Liver (tissue), 9 donors: Measurements from ENCODE around the gene ANO7. TPM values are rescaled to one million over a fixed set of nuclear protein-coding genes. Genes with fewer than 3 reads are reported as not detected.

Experiments
- DNase-seq: peaks from one replicate; pipeline ENCODE4 v3.0.0-alpha.2; 2017; ENCODE audit warnings: low spot score
- H3K27ac ChIP-seq, 2 donors: one replicate each; pipeline ENCODE4 v1.7.0; 2013; ENCODE audit warnings: inconsistent platforms in 2 of 2, low read length in 2 of 2, control low read depth in 1 of 2, low read depth in 1 of 2, mild to moderate bottlenecking in 1 of 2
- H3K27me3 ChIP-seq, 4 donors: one replicate each; pipeline versions ENCODE4 v1.6.1 to v1.7.0; 2013; ENCODE audit warnings: low read length in 3 of 4, inconsistent platforms in 1 of 4, mild to moderate bottlenecking in 1 of 4, moderate library complexity in 1 of 4; ENCODE audit not compliant: control insufficient read depth in 4 of 4, insufficient read depth in 4 of 4
- H3K36me3 ChIP-seq, 4 donors: one replicate each; pipeline versions ENCODE4 v1.6.1 to v1.7.0; 2013; ENCODE audit warnings: low read length in 3 of 4, mild to moderate bottlenecking in 3 of 4, low read depth in 1 of 4, moderate library complexity in 1 of 4; ENCODE audit not compliant: control insufficient read depth in 4 of 4, insufficient read depth in 3 of 4
- H3K4me1 ChIP-seq, 4 donors: one replicate each; pipeline versions ENCODE4 v1.6.1 to v1.7.0; 2013; ENCODE audit warnings: low read length in 3 of 4, mild to moderate bottlenecking in 3 of 4, moderate library complexity in 1 of 4; ENCODE audit not compliant: control insufficient read depth in 4 of 4, insufficient read depth in 4 of 4
- H3K4me3 ChIP-seq, 3 donors: one replicate each; pipeline versions ENCODE4 v1.6.1 to v1.7.0; 2013; ENCODE audit warnings: low read length in 3 of 3, control low read depth in 1 of 3, low read depth in 1 of 3, mild to moderate bottlenecking in 1 of 3
- H3K9ac ChIP-seq, 2 donors: one replicate each; pipeline ENCODE4 v1.7.0; 2013; ENCODE audit warnings: low read length in 2 of 2, mild to moderate bottlenecking in 2 of 2, moderate library complexity in 2 of 2, control low read depth in 1 of 2, low read depth in 1 of 2
- H3K9me3 ChIP-seq, 4 donors: one replicate each; pipeline versions ENCODE4 v1.6.1 to v1.7.0; 2013; ENCODE audit warnings: low read length in 3 of 4; ENCODE audit not compliant: control insufficient read depth in 4 of 4
- EGR1 ChIP-seq, 2 donors: IDR thresholded peaks; 2 replicates each; pipeline ENCODE4 v1.6.1; 2016 to 2018; ENCODE audit warnings: antibody characterized with exemption in 2 of 2, low read depth in 2 of 2
- FOXA1 ChIP-seq: IDR thresholded peaks from 2 replicates; pipeline ENCODE4 v1.6.1; 2016; ENCODE audit warnings: antibody characterized with exemption
- FOXA2 ChIP-seq: IDR thresholded peaks from 2 replicates; pipeline ENCODE4 v1.6.1; 2016; ENCODE audit warnings: antibody characterized with exemption
- GABPA ChIP-seq, 2 donors: IDR thresholded peaks in 1 of 2; conservative IDR thresholded peaks in 1 of 2; 2 replicates each; pipeline ENCODE4 v1.6.1; 2016; ENCODE audit warnings: antibody characterized with exemption in 2 of 2, mild to moderate bottlenecking in 1 of 2, moderate library complexity in 1 of 2
- HNF4A ChIP-seq, 2 donors: conservative IDR thresholded peaks; 2 replicates each; pipeline ENCODE4 v1.6.1; 2016; ENCODE audit warnings: antibody characterized with exemption in 2 of 2, mild to moderate bottlenecking in 2 of 2
- HNF4G ChIP-seq: IDR thresholded peaks from 2 replicates; pipeline ENCODE4 v1.6.1; 2016; ENCODE audit warnings: antibody characterized with exemption
- JUND ChIP-seq, 2 donors: IDR thresholded peaks; 2 replicates each; pipeline ENCODE4 v1.6.1; 2016; ENCODE audit warnings: antibody characterized with exemption in 2 of 2
- NR2F2 ChIP-seq: IDR thresholded peaks from 2 replicates; pipeline ENCODE4 v1.6.1; 2016; ENCODE audit warnings: antibody characterized with exemption
- RAD21 ChIP-seq, 2 donors: IDR thresholded peaks; 2 replicates each; pipeline ENCODE4 v1.6.1; 2016; ENCODE audit warnings: antibody characterized with exemption in 2 of 2, mild to moderate bottlenecking in 2 of 2
- RXRA ChIP-seq, 2 donors: IDR thresholded peaks; 2 replicates each; pipeline ENCODE4 v1.6.1; 2017 to 2018; ENCODE audit warnings: antibody characterized with exemption in 2 of 2, mild to moderate bottlenecking in 1 of 2
- SP1 ChIP-seq: IDR thresholded peaks from 2 replicates; pipeline ENCODE4 v1.6.1; 2018; ENCODE audit warnings: antibody characterized with exemption, mild to moderate bottlenecking
- TAF1 ChIP-seq: conservative IDR thresholded peaks from 2 replicates; pipeline ENCODE4 v1.6.1; 2016; ENCODE audit warnings: antibody characterized with exemption, mild to moderate bottlenecking
- YY1 ChIP-seq: IDR thresholded peaks from 2 replicates; pipeline ENCODE4 v1.6.1; 2016; ENCODE audit warnings: antibody characterized with exemption, mild to moderate bottlenecking
- WGBS: extraction: QIAGEN DNeasy Blood & Tissue Kit; methylation state at CpG from one replicate; pipeline ENCODE4 v1.1.7; 2013; 5-methylcytosine and 5-hydroxymethylcytosine counted together
- polyA plus RNA-seq, 2 donors: library from polyadenylated mRNA; stranded (reverse) in 1 of 2; unstranded in 1 of 2; fragments of 200-250 nt in 1 of 2; fragments of >200 nt in 1 of 2; fragmentation: Nextera tagmentation in 1 of 2; extraction: Ambion mirVana in 1 of 2; gene quantifications; one replicate each; pipeline versions ENCODE4 v1.2.1 to v1.2.3, GENCODE V29; 2013 to 2015
- total RNA-seq, 2 donors: library from RNA; depleted of rRNA; stranded (reverse); fragments of >200 nt; gene quantifications; one replicate each; pipeline ENCODE4 v1.2.3, GENCODE V29; 2014
- TF ChIP-seq, protein P1 (sequence below): IDR thresholded peaks from 2 replicates; pipeline ENCODE4 v1.6.1; 2016; ENCODE audit warnings: antibody characterized with exemption, mild to moderate bottlenecking
- TF ChIP-seq, protein P2 (sequence below): IDR thresholded peaks from 2 replicates; pipeline ENCODE4 v1.6.1; 2016; ENCODE audit warnings: antibody characterized with exemption
- TF ChIP-seq, protein P3 (sequence below): IDR thresholded peaks from 2 replicates; pipeline ENCODE4 v1.6.1; 2016; ENCODE audit warnings: antibody characterized with exemption
- TF ChIP-seq, protein P4 (sequence below): fragments of 150-350 bp; IDR thresholded peaks from 2 replicates; pipeline ENCODE4 v1.5.1; 2017; ENCODE audit warnings: improper control_type of control experiment, low read depth, low read length; ENCODE audit not compliant: missing input control
- donor health status: healthy.
- donor health status: healthy.
- donor health status: healthy.
- donor health status: healthy.
- donor health status: healthy.

The ANO7 gene
- total and polyA plus RNA-seq, 4 donors: 0.25 to 0.70 (median 0.45) TPM

DNA sequence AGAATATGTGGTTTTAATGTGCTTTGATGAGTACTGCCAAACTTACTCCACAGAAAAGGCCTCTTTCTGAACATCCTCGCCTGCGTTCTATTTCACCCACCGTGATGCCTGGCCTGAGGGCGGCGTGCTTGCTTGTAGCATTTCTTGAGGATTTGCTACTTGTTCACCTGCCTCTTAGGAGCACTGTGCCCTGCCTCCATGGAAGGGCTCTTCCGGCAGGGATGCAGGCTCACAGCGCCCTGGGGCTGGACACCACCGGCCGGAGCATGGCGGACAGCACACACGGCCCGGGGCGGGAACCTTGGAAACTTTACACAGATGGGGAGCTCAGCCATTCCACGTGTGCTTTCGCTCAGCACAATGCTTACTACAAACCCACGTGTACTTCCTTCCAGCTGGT, 37.1 kb downstream of the ANO7 start:
- Histone ChIP-seq H3K36me3 (peaks cover 22 to 46% (median 32%) of the 10 kb centered on the region in 4 donors), H3K4me3 (no peak overlapping the region), H3K4me1 (peaks cover 0 to 11% (median 5%) of the 10 kb centered on the region in 4 donors), H3K27me3 (no peaks in the 10 kb centered on the region), H3K27ac (no peak overlapping the region), H3K9ac (no peak overlapping the region), H3K9me3 (no peaks in the 10 kb centered on the region)
- no peak for TF ChIP-seq FOXA2
- TF ChIP-seq RXRA (IDR thresholded peaks at IDR 0.05): no peak
- TF ChIP-seq TAF1: no peak
- TF ChIP-seq FOXA1: no peak
- TF ChIP-seq HNF4G: no peak
- TF ChIP-seq JUND (IDR thresholded peaks at IDR 0.05): no peak
- TF ChIP-seq NR2F2: no peak
- no peak for TF ChIP-seq SP1
- no peak for TF ChIP-seq HNF4A (conservative IDR thresholded peaks at IDR 0.05)
- TF ChIP-seq, protein P1, sequence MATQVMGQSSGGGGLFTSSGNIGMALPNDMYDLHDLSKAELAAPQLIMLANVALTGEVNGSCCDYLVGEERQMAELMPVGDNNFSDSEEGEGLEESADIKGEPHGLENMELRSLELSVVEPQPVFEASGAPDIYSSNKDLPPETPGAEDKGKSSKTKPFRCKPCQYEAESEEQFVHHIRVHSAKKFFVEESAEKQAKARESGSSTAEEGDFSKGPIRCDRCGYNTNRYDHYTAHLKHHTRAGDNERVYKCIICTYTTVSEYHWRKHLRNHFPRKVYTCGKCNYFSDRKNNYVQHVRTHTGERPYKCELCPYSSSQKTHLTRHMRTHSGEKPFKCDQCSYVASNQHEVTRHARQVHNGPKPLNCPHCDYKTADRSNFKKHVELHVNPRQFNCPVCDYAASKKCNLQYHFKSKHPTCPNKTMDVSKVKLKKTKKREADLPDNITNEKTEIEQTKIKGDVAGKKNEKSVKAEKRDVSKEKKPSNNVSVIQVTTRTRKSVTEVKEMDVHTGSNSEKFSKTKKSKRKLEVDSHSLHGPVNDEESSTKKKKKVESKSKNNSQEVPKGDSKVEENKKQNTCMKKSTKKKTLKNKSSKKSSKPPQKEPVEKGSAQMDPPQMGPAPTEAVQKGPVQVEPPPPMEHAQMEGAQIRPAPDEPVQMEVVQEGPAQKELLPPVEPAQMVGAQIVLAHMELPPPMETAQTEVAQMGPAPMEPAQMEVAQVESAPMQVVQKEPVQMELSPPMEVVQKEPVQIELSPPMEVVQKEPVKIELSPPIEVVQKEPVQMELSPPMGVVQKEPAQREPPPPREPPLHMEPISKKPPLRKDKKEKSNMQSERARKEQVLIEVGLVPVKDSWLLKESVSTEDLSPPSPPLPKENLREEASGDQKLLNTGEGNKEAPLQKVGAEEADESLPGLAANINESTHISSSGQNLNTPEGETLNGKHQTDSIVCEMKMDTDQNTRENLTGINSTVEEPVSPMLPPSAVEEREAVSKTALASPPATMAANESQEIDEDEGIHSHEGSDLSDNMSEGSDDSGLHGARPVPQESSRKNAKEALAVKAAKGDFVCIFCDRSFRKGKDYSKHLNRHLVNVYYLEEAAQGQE: no peak
- TF ChIP-seq YY1: no peak
- WGBS: 92% methylated on average over 16 of the region's 16 CpGs
- DNase-seq: no peak

DNA sequence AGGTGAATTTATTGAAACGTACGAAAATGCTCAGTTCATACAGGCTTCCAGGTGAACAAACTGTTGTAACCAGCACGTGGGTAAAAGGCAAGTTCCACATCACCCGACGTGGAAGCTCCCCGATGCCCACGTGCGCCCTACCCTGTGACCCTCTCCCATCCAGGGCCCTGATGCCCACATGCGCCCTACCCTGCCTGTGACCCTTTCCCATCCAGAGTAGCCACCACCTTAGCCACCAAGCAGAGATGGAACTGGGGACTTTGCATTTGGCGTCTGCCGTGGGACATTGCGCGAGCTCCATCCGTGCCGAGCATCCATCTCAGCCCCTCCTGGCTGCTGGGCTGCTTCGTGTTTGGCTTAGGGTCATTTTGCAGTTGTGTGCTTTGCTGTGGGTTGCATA, 37.5 kb downstream of the ANO7 start:
- no peak for DNase-seq
- no peak overlapping the region for H3K4me3 ChIP-seq
- WGBS: 94% methylated on average over 16 of the region's 16 CpGs

More for the DNA sequence above, 37.5 kb downstream of the ANO7 start:
- peaks cover 26 to 50% (median 37%) of the 10 kb centered on the region in 4 donors for H3K36me3 ChIP-seq
- H3K9ac ChIP-seq: no peak overlapping the region
- TF ChIP-seq HNF4A (conservative IDR thresholded peaks at IDR 0.05): no peak
- TF ChIP-seq YY1: no peak
- no peak for TF ChIP-seq FOXA1
- TF ChIP-seq RAD21 (IDR thresholded peaks at IDR 0.05): no peak
- TF ChIP-seq, protein P2, sequence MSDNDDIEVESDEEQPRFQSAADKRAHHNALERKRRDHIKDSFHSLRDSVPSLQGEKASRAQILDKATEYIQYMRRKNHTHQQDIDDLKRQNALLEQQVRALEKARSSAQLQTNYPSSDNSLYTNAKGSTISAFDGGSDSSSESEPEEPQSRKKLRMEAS: no peak
- TF ChIP-seq, protein P3, sequence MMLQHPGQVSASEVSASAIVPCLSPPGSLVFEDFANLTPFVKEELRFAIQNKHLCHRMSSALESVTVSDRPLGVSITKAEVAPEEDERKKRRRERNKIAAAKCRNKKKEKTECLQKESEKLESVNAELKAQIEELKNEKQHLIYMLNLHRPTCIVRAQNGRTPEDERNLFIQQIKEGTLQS: no peak
- no peak for TF ChIP-seq SP1
- TF ChIP-seq TAF1: no peak
- no peak for TF ChIP-seq JUND (IDR thresholded peaks at IDR 0.05)
- TF ChIP-seq, protein P1: no peak
- no peak for TF ChIP-seq EGR1 (IDR thresholded peaks at IDR 0.05; ENCODE audit: low read depth in 2 of 2)
- no peak for TF ChIP-seq HNF4G
- no peak for TF ChIP-seq NR2F2
- TF ChIP-seq GABPA (IDR thresholded peaks at IDR 0.05 in 1 of 2, conservative IDR thresholded peaks at IDR 0.05 in 1 of 2): no peak
- TF ChIP-seq, protein P4, sequence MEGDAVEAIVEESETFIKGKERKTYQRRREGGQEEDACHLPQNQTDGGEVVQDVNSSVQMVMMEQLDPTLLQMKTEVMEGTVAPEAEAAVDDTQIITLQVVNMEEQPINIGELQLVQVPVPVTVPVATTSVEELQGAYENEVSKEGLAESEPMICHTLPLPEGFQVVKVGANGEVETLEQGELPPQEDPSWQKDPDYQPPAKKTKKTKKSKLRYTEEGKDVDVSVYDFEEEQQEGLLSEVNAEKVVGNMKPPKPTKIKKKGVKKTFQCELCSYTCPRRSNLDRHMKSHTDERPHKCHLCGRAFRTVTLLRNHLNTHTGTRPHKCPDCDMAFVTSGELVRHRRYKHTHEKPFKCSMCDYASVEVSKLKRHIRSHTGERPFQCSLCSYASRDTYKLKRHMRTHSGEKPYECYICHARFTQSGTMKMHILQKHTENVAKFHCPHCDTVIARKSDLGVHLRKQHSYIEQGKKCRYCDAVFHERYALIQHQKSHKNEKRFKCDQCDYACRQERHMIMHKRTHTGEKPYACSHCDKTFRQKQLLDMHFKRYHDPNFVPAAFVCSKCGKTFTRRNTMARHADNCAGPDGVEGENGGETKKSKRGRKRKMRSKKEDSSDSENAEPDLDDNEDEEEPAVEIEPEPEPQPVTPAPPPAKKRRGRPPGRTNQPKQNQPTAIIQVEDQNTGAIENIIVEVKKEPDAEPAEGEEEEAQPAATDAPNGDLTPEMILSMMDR: no peak
- no peak for TF ChIP-seq RXRA (IDR thresholded peaks at IDR 0.05)
- H3K27me3 ChIP-seq: no peaks in the 10 kb centered on the region
- no peak overlapping the region for H3K27ac ChIP-seq
- H3K4me1 ChIP-seq: peaks cover 0 to 11% (median 5%) of the 10 kb centered on the region in 4 donors
- H3K9me3 ChIP-seq: no peaks in the 10 kb centered on the region
